Fibroblast of villous mesenchyme (primary cell): ENCODE measurements around the gene VGF. TPM values are rescaled to one million over a fixed set of nuclear protein-coding genes. Genes with fewer than 3 reads are reported as not detected.

Experiments
- DNase-seq: peaks from one replicate; pipeline ENCODE4 v3.0.0-alpha.2; 2010; ENCODE audit warnings: low read depth
- H3K4me3 ChIP-seq: 2 replicates; pipeline ENCODE4 v1.5.1; 2011; ENCODE audit warnings: low read depth, mild to moderate bottlenecking, low read length
- CTCF ChIP-seq: IDR thresholded peaks from 2 replicates; pipeline ENCODE4 v1.5.1; 2012; ENCODE audit warnings: low read depth, mild to moderate bottlenecking, low read length; ENCODE audit not compliant: insufficient read depth
- total RNA-seq: library from RNA; depleted of rRNA; stranded (reverse); fragments of >200 nt; gene quantifications from 2 replicates; pipeline ENCODE4 v1.2.3, GENCODE V29; 2012

VGF gene
- total RNA-seq, 1 donor = under 0.01 TPM

GRCh38 chr7:101170617-101171441 lies 5.5 kb upstream of the VGF start:
- TF ChIP-seq CTCF = no peak
- H3K4me3 ChIP-seq = no peak overlapping the region
- no peak for DNase-seq

GRCh38 chr7:101169838-101170551 lies 4.6 kb upstream of the VGF start:
- DNase-seq = peak; percentile 54
- no peak overlapping the region for H3K4me3 ChIP-seq
- peak; percentile 95 for TF ChIP-seq CTCF

- TF ChIP-seq CTCF = no peak
- no peak for DNase-seq
- H3K4me3 ChIP-seq = no peak overlapping the region
Measured at GRCh38 chr7:101169110-101169837, 3.9 kb upstream of the VGF start.

- no peak for DNase-seq
- H3K4me3 ChIP-seq = no peak overlapping the region
- no peak for TF ChIP-seq CTCF
Measured at GRCh38 chr7:101168412-101169049, 3.2 kb upstream of the VGF start.

GRCh38 chr7:101167645-101168411 lies 2.5 kb upstream of the VGF start:
- TF ChIP-seq CTCF = no peak
- H3K4me3 ChIP-seq = no peak overlapping the region
- no peak for DNase-seq
